Measurements from ENCODE around the gene NUCB1. TPM values are rescaled to one million over a fixed set of nuclear protein-coding genes. Genes with fewer than 3 reads are reported as not detected.
"Not testable (repeated sequence)": the region's sequence is repeated elsewhere in the genome, so short reads cannot be mapped to it uniquely, and the experiment has no call there.

Gene NUCB1
- total and polyA plus RNA-seq, 10 donors = 67.6 to 321 (median 237) TPM

DNA sequence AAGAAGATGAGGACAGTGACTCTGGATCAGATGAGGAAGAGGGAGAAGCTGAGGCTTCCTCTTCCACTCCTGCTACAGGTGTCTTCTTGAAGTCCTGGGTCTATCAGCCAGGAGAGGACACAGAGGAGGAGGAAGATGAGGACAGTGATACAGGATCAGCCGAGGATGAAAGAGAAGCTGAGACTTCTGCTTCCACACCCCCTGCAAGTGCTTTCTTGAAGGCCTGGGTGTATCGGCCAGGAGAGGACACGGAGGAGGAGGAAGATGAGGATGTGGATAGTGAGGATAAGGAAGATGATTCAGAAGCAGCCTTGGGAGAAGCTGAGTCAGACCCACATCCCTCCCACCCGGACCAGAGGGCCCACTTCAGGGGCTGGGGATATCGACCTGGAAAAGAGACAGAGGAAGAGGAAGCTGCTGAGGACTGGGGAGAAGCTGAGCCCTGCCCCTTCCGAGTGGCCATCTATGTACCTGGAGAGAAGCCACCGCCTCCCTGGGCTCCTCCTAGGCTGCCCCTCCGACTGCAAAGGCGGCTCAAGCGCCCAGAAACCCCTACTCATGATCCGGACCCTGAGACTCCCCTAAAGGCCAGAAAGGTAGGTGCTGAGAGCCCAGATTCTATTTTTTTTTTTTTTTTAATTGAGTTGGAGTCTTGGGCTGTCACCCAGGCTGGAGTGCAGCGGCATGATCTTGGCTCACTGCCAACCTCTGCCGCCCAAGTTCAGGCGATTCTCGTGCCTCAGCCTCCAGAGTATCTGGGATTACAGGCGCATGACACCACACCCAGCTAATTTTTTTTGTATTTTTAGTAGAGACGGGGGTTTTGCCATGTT is 25.6 kb upstream of the NUCB1 start:
- TF ChIP-seq POLR2AphosphoS5 (IDR thresholded peaks at IDR 0.05) (peak in 1 of 3 donors; percentile 20), POLR2A (IDR thresholded peaks at IDR 0.05) (no peak)
- H3K9me3 ChIP-seq = no peaks in the 10 kb centered on the region
- intact Hi-C loops (cut with DNase I; ENCODE audit: low total_unique reads) = loop anchor here (10.0 kb wide), 1 partner anchor 90 kb away; the partner anchor contains the start of gene FTL
- peaks cover 0 to 65% (median 24%) of the 10 kb centered on the region in 6 donors for H3K36me3 ChIP-seq
- peak overlapping the region; percentile 60 to 90 (median 82) for H3K4me3 ChIP-seq
- WGBS, 5 donors = 24 to 43% (median 33%) methylated on average over 17 of the region's 17 CpGs
- H3K27ac ChIP-seq = peak overlapping the region; percentile 96 to 100 (median 100)
- H3K4me1 ChIP-seq = peaks cover 41 to 75% (median 59%) of the 10 kb centered on the region in 6 donors
- DNase-seq = no peak
- no peaks in the 10 kb centered on the region for H3K27me3 ChIP-seq (replicated peaks in 1 of 7)

DNA sequence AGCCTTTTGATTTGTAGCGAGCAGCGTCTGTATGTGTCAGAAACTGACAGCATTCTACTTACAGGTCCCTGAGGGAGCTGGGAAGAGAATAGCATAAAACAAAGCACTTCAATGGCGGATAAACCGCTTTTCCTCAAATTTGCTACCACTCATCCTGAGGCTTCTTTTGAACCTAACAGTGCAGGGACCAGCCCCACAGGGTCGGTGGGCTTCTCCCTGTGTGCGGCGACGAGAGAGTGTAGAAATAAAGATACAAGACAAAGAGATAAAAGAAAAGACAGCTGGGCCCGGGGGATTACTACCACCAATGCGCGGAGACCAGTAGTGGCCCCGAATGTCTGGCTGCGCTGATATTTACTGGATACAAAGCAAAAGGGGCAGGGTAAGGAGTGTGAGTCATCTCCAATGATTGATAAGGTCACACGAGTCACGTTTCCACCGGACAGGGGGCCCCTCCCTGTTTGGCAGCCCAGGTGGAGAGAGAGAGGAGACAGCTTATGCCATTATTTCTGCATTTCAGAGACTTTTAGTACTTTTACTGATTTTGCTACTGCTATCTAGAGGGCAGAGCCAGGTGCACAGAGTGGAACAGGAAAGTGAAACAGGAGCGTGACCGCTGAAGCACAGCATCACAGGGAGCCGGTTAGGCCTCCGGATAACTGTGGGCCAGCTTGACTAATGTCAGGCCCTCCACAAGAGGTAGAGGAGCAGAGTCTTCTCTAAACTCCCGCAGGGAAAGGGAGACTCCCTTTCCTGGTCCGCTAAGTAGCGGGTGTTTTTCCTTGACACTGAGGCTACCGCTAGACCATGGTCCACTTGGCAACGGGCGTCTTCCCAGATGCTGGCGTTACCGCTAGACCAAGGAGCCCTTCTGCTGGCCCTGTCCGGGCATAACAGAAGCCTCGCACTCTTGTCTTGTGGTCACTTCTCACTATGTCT is 23.8 kb upstream of the NUCB1 start:
- H3K27ac ChIP-seq = peak overlapping the region; percentile 66 to 100 (median 100)
- peaks cover 41 to 88% (median 60%) of the 10 kb centered on the region in 6 donors for H3K4me1 ChIP-seq
- intact Hi-C loops (cut with DNase I; ENCODE audit: low total_unique reads) = loop anchor here (10.0 kb wide), 1 partner anchor 88 kb away; the partner anchor contains the start of gene FTL
- 65 to 80% (median 70%) methylated on average over 30 of the region's 30 CpGs for WGBS, 5 donors
- not testable (repeated sequence) for H3K27me3 ChIP-seq (replicated peaks in 1 of 7); H3K9me3 ChIP-seq; DNase-seq
- peaks cover 0 to 71% (median 24%) of the 10 kb centered on the region in 6 donors for H3K36me3 ChIP-seq
- H3K4me3 ChIP-seq = peak overlapping the region; percentile 60 to 90 (median 82)
- peak in 1 of 3 donors; percentile 49 for TF ChIP-seq POLR2AphosphoS5 (IDR thresholded peaks at IDR 0.05)

DNA sequence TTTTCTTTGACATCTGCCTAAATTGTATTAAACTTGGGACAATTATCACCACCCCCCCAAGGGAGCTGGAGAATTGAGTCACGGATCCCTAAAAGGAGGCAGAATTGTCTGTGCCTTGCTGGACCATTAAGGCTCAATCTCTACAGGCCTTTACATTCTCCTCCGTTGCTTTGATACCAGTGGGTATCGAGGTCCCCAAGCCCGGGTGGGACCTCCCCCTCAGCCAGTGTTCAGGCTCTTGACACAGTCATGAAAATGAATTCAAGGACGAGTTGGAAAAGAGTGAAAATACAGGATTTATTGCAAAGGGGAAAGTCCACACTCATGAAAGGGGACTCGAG is 22.3 kb upstream of the NUCB1 start:
- Histone ChIP-seq H3K27me3 (replicated peaks in 1 of 7) (no peaks in the 10 kb centered on the region), H3K27ac (peak overlapping the region in 6 of 8 donors; percentile 10 to 99 (median 56)), H3K4me3 (no peak overlapping the region), H3K9me3 (no peaks in the 10 kb centered on the region), H3K4me1 (peaks cover 41 to 94% (median 55%) of the 10 kb centered on the region in 6 donors), H3K36me3 (peaks cover 0 to 71% (median 24%) of the 10 kb centered on the region in 6 donors)
- no peak for TF ChIP-seq POLR2A (IDR thresholded peaks at IDR 0.05)
- TF ChIP-seq, protein P1, sequence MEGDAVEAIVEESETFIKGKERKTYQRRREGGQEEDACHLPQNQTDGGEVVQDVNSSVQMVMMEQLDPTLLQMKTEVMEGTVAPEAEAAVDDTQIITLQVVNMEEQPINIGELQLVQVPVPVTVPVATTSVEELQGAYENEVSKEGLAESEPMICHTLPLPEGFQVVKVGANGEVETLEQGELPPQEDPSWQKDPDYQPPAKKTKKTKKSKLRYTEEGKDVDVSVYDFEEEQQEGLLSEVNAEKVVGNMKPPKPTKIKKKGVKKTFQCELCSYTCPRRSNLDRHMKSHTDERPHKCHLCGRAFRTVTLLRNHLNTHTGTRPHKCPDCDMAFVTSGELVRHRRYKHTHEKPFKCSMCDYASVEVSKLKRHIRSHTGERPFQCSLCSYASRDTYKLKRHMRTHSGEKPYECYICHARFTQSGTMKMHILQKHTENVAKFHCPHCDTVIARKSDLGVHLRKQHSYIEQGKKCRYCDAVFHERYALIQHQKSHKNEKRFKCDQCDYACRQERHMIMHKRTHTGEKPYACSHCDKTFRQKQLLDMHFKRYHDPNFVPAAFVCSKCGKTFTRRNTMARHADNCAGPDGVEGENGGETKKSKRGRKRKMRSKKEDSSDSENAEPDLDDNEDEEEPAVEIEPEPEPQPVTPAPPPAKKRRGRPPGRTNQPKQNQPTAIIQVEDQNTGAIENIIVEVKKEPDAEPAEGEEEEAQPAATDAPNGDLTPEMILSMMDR (IDR thresholded peaks at IDR 0.05 in 8 of 11, conservative IDR thresholded peaks at IDR 0.05 in 3 of 11) = no peak
- TF ChIP-seq POLR2AphosphoS5 (IDR thresholded peaks at IDR 0.05) = no peak
- DNase-seq = no peak
- intact Hi-C loops (cut with DNase I; ENCODE audit: low total_unique reads) = loop anchor here (10.0 kb wide), 1 partner anchor 87 kb away; the partner anchor contains the start of gene FTL
- 86 to 97% (median 90%) methylated on average over 6 of the region's 6 CpGs for WGBS, 5 donors

DNA sequence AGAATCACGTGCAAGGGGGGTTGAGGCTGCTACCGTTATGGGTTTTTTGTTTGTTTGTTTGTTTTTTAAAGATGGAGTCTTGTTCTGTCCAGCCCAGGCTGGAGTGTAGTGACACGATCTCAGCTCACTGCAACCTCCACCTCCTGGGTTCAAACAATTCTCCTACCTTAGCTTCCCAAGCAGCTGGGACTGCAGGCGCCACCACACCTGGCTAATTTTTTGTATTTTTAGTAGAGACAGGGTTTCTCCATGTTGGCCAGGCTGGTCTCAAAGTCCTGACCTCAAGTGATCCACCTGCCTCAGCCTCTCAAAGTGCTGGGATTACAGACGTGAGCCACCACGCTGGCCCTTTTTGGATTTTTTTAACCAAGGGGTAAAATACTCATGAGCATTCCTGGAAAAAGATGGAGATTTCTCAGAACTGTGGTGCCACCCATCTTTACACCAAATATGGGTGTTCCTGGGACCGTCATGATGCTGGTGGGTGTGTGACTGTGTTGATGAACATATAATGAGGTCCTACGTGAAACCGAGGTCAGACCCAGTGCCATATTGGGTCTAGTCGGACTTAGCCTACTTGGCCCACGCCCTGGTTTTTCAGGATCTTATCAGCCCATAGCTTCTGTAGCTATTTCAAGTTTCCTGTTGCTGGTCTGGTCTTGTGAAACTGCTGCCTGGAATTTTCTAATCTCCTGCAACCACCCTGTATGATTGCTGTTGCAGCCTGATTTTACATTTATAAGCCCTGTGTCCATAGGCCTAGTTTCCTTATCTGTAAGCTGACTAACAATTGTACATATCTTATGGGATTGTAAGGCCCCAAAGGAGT is 21.7 kb upstream of the NUCB1 start:
- Histone ChIP-seq H3K27ac (peak overlapping the region in 7 of 8 donors; percentile 10 to 99 (median 57)), H3K9me3 (no peaks in the 10 kb centered on the region), H3K36me3 (peaks cover 0 to 67% (median 24%) of the 10 kb centered on the region in 6 donors), H3K4me1 (peaks cover 38 to 88% (median 51%) of the 10 kb centered on the region in 6 donors), H3K27me3 (replicated peaks in 1 of 7) (no peaks in the 10 kb centered on the region), H3K4me3 (no peak overlapping the region)
- 66 to 87% (median 72%) methylated on average over 11 of the region's 11 CpGs for WGBS, 5 donors
- intact Hi-C loops (cut with DNase I; ENCODE audit: low total_unique reads) = loop anchor here (10.0 kb wide), 1 partner anchor 86 kb away; the partner anchor contains the start of gene FTL
- no peak for DNase-seq
- peak in 1 of 3 donors; percentile 64 for TF ChIP-seq POLR2AphosphoS5 (IDR thresholded peaks at IDR 0.05)
- TF ChIP-seq, protein P1 (IDR thresholded peaks at IDR 0.05 in 8 of 11, conservative IDR thresholded peaks at IDR 0.05 in 3 of 11) = no peak

All from spleen (tissue), 11 donors.